Mammary epithelial cell (primary cell): Measurements from ENCODE around the gene PIAS4.

Experiments
- EZH2 ChIP-seq: IDR thresholded peaks from 2 replicates; pipeline ENCODE4 v1.6.1; 2012; ENCODE audit warnings: low read length, inconsistent platforms, borderline replicate concordance
- TF ChIP-seq, protein P1 (sequence below), 2 donors: IDR thresholded peaks in 1 of 2; conservative IDR thresholded peaks in 1 of 2; 2 replicates each; pipeline ENCODE4 v1.5.1; 2011 to 2012; ENCODE audit warnings: inconsistent platforms in 2 of 2, low read length in 2 of 2, mild to moderate bottlenecking in 2 of 2, control low read depth in 1 of 2, low read depth in 1 of 2; ENCODE audit not compliant: insufficient read depth in 1 of 2; ENCODE audit errors: extremely low read depth in 1 of 2

DNA sequence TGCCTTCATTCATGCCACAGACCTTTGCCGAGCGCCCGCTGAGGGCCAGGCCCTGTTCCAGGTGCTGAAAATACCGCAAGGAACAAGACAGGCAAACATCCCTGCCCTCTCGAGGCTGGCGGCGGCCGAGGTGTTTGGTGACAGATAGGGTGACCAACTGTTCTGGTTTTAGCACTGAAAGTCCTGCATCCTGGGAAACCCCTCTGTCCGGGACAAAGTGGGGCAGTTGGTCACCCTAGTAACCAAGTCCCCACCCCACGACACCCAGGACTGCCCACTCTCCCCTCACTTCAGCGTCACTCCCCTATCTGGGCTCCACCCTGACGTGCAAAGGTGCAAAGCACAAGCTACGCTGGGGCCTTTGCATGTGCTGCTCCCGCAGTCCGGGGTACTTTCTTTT, 41.9 kb downstream of the PIAS4 start:
- TF ChIP-seq, protein P1, sequence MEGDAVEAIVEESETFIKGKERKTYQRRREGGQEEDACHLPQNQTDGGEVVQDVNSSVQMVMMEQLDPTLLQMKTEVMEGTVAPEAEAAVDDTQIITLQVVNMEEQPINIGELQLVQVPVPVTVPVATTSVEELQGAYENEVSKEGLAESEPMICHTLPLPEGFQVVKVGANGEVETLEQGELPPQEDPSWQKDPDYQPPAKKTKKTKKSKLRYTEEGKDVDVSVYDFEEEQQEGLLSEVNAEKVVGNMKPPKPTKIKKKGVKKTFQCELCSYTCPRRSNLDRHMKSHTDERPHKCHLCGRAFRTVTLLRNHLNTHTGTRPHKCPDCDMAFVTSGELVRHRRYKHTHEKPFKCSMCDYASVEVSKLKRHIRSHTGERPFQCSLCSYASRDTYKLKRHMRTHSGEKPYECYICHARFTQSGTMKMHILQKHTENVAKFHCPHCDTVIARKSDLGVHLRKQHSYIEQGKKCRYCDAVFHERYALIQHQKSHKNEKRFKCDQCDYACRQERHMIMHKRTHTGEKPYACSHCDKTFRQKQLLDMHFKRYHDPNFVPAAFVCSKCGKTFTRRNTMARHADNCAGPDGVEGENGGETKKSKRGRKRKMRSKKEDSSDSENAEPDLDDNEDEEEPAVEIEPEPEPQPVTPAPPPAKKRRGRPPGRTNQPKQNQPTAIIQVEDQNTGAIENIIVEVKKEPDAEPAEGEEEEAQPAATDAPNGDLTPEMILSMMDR (conservative IDR thresholded peaks at IDR 0.05 in 1 of 2, IDR thresholded peaks at IDR 0.05 in 1 of 2; ENCODE audit: extremely low read depth in 1 of 2, insufficient read depth in 1 of 2, low read depth in 1 of 2, low read length in 2 of 2): no peak
- no peak for TF ChIP-seq EZH2
